Esophagus (tissue), 2 donors: Measurements from ENCODE around the gene NCR3LG1. TPM values are rescaled to one million over a fixed set of nuclear protein-coding genes. Genes with fewer than 3 reads are reported as not detected.

Source experiments
- H3K27ac ChIP-seq, 2 donors: one replicate each; pipeline ENCODE4 v1.5.1; 2013; ENCODE audit warnings: low read depth in 2 of 2, mild to moderate bottlenecking in 2 of 2, inconsistent platforms in 1 of 2, low read length in 1 of 2, moderate library complexity in 1 of 2
- H3K27me3 ChIP-seq, 2 donors: one replicate each; pipeline ENCODE4 v1.6.1; 2013; ENCODE audit warnings: low read length in 2 of 2, control low read depth in 1 of 2, mild to moderate bottlenecking in 1 of 2; ENCODE audit not compliant: insufficient read depth in 2 of 2, control insufficient read depth in 1 of 2
- H3K36me3 ChIP-seq, 2 donors: one replicate each; pipeline ENCODE4 v1.6.1; 2013; ENCODE audit warnings: low read length in 1 of 2; ENCODE audit not compliant: control insufficient read depth in 2 of 2, insufficient read depth in 2 of 2
- H3K4me1 ChIP-seq, 2 donors: one replicate each; pipeline ENCODE4 v1.6.1; 2013; ENCODE audit warnings: low read length in 1 of 2; ENCODE audit not compliant: control insufficient read depth in 2 of 2, insufficient read depth in 2 of 2
- H3K4me3 ChIP-seq, 2 donors: one replicate each; pipeline ENCODE4 v1.5.1; 2013; ENCODE audit warnings: low read length in 2 of 2, mild to moderate bottlenecking in 2 of 2, low read depth in 1 of 2, moderate library complexity in 1 of 2
- H3K9me3 ChIP-seq, 2 donors: one replicate each; pipeline ENCODE4 v1.6.1; 2013; ENCODE audit warnings: mild to moderate bottlenecking in 2 of 2, low read depth in 1 of 2, low read length in 1 of 2, moderate library complexity in 1 of 2; ENCODE audit not compliant: control insufficient read depth in 2 of 2, insufficient read depth in 1 of 2
- WGBS, 2 donors: extraction: QIAGEN DNeasy Blood & Tissue Kit; methylation state at CpG; one replicate each; pipeline ENCODE4 v1.1.7; 2013; 5-methylcytosine and 5-hydroxymethylcytosine counted together
- polyA plus RNA-seq, 2 donors: library from polyadenylated mRNA; stranded (reverse); fragments of 200-250 nt; gene quantifications; one replicate each; pipeline ENCODE4 v1.2.3, GENCODE V29; 2013
- donor health status: healthy with polysubstance abuse.
- donor health status: Bipolar disorder and iron deficiency.

NCR3LG1 gene
- polyA plus RNA-seq, 2 donors, result 0.71 TPM

- 77 to 81% methylated on average over 3 of the region's 3 CpGs for WGBS, 2 donors
- Histone ChIP-seq H3K9me3 (peaks cover 0 to 3% of the 10 kb centered on the region in 2 donors), H3K4me3 (no peak overlapping the region), H3K36me3 (no peaks in the 10 kb centered on the region), H3K4me1 (no peaks in the 10 kb centered on the region), H3K27ac (no peak overlapping the region), H3K27me3 (no peaks in the 10 kb centered on the region)
These were observed 40.1 kb downstream of the NCR3LG1 start for GRCh38 chr11:17391493-17392355.

GRCh38 chr11:17392872-17393271, 41.3 kb downstream of the NCR3LG1 start:
- Histone ChIP-seq H3K36me3 (no peaks in the 10 kb centered on the region), H3K27ac (no peak overlapping the region), H3K27me3 (no peaks in the 10 kb centered on the region), H3K4me1 (no peaks in the 10 kb centered on the region), H3K9me3 (peaks cover 0 to 3% of the 10 kb centered on the region in 2 donors), H3K4me3 (no peak overlapping the region)
- WGBS, 2 donors, result 90 to 93% methylated on average over 14 of the region's 14 CpGs

- no peak overlapping the region for H3K4me3 ChIP-seq
- no peak overlapping the region for H3K27ac ChIP-seq
- H3K9me3 ChIP-seq, result peaks cover 0 to 3% of the 10 kb centered on the region in 2 donors
- no peaks in the 10 kb centered on the region for H3K36me3 ChIP-seq
- 90 to 91% methylated on average over 6 of the region's 6 CpGs for WGBS, 2 donors
- H3K27me3 ChIP-seq, result no peaks in the 10 kb centered on the region
- H3K4me1 ChIP-seq, result no peaks in the 10 kb centered on the region
These were observed 41.9 kb downstream of the NCR3LG1 start for GRCh38 chr11:17393472-17393871.

- no peak overlapping the region for H3K4me3 ChIP-seq
- no peaks in the 10 kb centered on the region for H3K27me3 ChIP-seq
- H3K9me3 ChIP-seq, result peaks cover 0 to 3% of the 10 kb centered on the region in 2 donors
- 85 to 88% methylated on average over 10 of the region's 10 CpGs for WGBS, 2 donors
- H3K27ac ChIP-seq, result no peak overlapping the region
- H3K36me3 ChIP-seq, result no peaks in the 10 kb centered on the region
- no peaks in the 10 kb centered on the region for H3K4me1 ChIP-seq
These were observed 43.3 kb downstream of the NCR3LG1 start for GRCh38 chr11:17394743-17395390.

DNA sequence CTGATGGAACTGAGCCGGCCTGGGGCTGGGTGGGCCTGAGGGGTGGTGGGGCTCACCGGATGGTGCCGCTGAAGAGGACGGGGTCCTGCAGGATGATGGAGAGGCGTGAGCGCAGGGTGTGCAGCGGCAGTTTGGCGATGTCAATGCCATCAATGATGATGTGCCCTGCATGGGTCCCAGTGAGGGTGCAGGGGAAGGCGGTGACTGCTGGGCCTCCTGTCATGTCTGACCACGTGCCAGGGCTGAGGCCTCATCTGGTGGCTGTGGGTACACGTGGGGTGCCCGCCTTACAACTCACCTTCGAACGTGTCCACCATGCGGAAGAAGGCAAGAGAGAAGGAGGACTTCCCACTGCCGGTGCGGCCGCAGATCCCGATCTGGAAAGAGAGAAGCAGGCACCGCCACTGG, 44.0 kb downstream of the NCR3LG1 start:
- Histone ChIP-seq H3K27ac (no peak overlapping the region), H3K9me3 (peaks cover 0 to 3% of the 10 kb centered on the region in 2 donors), H3K36me3 (no peaks in the 10 kb centered on the region), H3K4me1 (no peaks in the 10 kb centered on the region), H3K4me3 (no peak overlapping the region), H3K27me3 (no peaks in the 10 kb centered on the region)
- WGBS, 2 donors, result 90 to 92% methylated on average over 20 of the region's 20 CpGs

DNA sequence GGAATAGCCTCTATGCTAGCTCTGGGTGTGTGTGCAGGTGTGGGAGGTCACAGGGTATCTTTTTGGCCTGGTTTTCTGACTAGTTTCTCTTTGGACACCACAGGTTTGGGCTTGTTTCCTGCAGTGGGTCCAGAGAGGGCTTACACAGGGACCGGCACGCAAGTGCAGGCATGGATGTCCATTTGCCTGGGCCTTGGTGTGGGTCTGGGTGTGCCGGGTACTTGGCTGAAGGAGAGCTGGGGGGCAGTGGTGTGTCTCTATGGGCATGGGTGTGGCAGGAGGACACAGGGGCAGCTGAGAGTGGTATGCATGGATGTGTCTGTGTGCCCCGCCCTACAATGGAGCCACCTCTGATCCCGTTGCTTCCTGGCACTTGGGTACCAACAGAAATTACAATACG, 44.4 kb downstream of the NCR3LG1 start:
- Histone ChIP-seq H3K36me3 (no peaks in the 10 kb centered on the region), H3K27me3 (no peaks in the 10 kb centered on the region), H3K27ac (no peak overlapping the region), H3K4me1 (no peaks in the 10 kb centered on the region), H3K9me3 (peaks cover 0 to 3% of the 10 kb centered on the region in 2 donors), H3K4me3 (no peak overlapping the region)
- WGBS, 2 donors, result 85 to 87% methylated on average over 6 of the region's 6 CpGs

GRCh38 chr11:17396598-17397310, 45.2 kb downstream of the NCR3LG1 start:
- no peak overlapping the region for H3K4me3 ChIP-seq
- peaks cover 0 to 3% of the 10 kb centered on the region in 2 donors for H3K9me3 ChIP-seq
- no peak overlapping the region for H3K27ac ChIP-seq
- no peaks in the 10 kb centered on the region for H3K27me3 ChIP-seq
- H3K36me3 ChIP-seq, result no peaks in the 10 kb centered on the region
- no peaks in the 10 kb centered on the region for H3K4me1 ChIP-seq
- 86 to 89% methylated on average over 22 of the region's 22 CpGs for WGBS, 2 donors

- Histone ChIP-seq H3K9me3 (peaks cover 0 to 3% of the 10 kb centered on the region in 2 donors), H3K27me3 (no peaks in the 10 kb centered on the region), H3K36me3 (no peaks in the 10 kb centered on the region), H3K4me3 (no peak overlapping the region), H3K4me1 (no peaks in the 10 kb centered on the region), H3K27ac (no peak overlapping the region)
- 91 to 92% methylated on average over 14 of the region's 14 CpGs for WGBS, 2 donors
These were observed 45.9 kb downstream of the NCR3LG1 start for GRCh38 chr11:17397311-17398002.

DNA sequence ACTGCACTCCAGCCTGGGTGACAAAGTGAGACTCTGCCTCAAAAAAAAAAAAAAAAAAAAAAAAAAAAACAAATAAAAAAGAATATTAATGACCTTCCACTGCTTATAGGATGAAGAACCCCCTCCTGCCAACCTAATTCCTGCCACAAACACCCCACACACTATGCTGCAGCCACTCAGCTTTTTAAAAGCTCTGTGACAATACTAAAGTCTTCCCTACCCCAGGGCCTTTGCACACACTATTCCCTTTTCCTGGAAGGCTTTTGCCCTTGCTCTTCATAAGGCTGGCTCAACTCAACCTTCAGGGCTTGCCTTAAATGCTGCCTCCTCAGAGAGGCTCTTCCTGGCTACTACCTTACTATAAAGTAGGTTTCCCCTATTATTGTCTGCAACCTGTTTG, 47.6 kb downstream of the NCR3LG1 start:
- Histone ChIP-seq H3K27me3 (no peaks in the 10 kb centered on the region), H3K4me1 (no peaks in the 10 kb centered on the region), H3K9me3 (peaks cover 0 to 3% of the 10 kb centered on the region in 2 donors), H3K4me3 (no peak overlapping the region), H3K27ac (no peak overlapping the region), H3K36me3 (no peaks in the 10 kb centered on the region)
